ENCODE measurements around the gene EFCAB9.

DNA sequence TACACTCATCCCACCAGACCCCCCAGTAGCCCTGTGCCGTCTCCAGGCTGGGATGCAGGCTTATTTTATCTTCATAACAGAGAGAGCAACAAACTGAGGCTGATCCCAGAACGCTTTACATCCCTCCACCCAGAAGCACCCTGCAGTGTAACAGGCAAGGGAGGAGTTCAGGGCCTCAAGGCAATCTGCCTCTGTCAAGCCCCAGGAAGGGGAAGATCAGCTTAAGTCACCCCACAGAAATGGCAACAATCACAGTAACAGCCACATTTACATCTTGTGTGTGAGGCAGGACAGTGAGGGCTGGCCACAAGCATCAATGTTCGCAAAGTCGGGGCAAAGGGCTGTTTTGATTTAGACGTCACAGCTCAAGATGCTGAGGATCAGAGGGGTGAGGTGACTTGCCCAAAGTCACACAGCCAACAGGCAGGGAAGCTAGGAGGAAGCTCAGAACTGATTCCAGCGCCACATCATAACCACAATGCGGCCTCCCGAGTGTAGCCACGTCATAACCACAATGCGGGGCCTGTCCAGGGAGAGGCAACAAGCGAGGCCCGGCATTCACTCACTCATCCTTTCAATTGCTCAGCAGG is 20.3 kb upstream of the EFCAB9 start:
- TF ChIP-seq GABPA (IDR thresholded peaks at IDR 0.05; ENCODE audit: borderline replicate concordance, insufficient read depth, low read length) (no peak), EZH2 (IDR thresholded peaks at IDR 0.05; ENCODE audit: low read depth, low read length, severe bottlenecking) (no peak), CHD1 (IDR thresholded peaks at IDR 0.05; ENCODE audit: low read depth, low read length) (no peak), CTCF (IDR thresholded peaks at IDR 0.05; ENCODE audit: control extremely low read depth in 1 of 3, insufficient read depth in 1 of 3, low read depth in 1 of 3, low read length in 3 of 3) (no peak), TAF1 (IDR thresholded peaks at IDR 0.05; ENCODE audit: low read depth, low read length) (no peak), SAP30 (IDR thresholded peaks at IDR 0.05; ENCODE audit: insufficient read depth, insufficient replicate concordance, low read length) (no peak), JUND (IDR thresholded peaks at IDR 0.05; ENCODE audit: low read length) (no peak), RBBP5 (IDR thresholded peaks at IDR 0.05; ENCODE audit: borderline replicate concordance, low read depth, low read length) (no peak), POLR2A (IDR thresholded peaks at IDR 0.05; ENCODE audit: control extremely low read depth in 1 of 2, low read depth in 2 of 2, low read length in 2 of 2) (no peak), CBX5 (IDR thresholded peaks at IDR 0.05; ENCODE audit: low read depth, low read length) (no peak), SP2 (IDR thresholded peaks at IDR 0.05; ENCODE audit: low read length) (no peak), YY1 (IDR thresholded peaks at IDR 0.05; ENCODE audit: low read depth, low read length) (no peak)

All from H1 (cell line).